H9 (cell line): ENCODE results near the gene ETV4. TPM values are rescaled to one million over a fixed set of nuclear protein-coding genes. Genes with fewer than 3 reads are reported as not detected.

Source experiments
- DNase-seq: peaks from one replicate; pipeline ENCODE4 v3.0.0-alpha.2; 2017
- H2AFZ ChIP-seq: one replicate; pipeline ENCODE4 v1.6.1; 2013; ENCODE audit warnings: mild to moderate bottlenecking, low read length, control low read depth, moderate library complexity
- H2AK5ac ChIP-seq: 2 replicates; pipeline ENCODE4 v1.6.1; 2013; ENCODE audit warnings: low read length, control low read depth, mixed read lengths; ENCODE audit not compliant: insufficient read length
- H2BK120ac ChIP-seq: one replicate; pipeline ENCODE4 v1.6.1; 2013; ENCODE audit warnings: low read depth, mild to moderate bottlenecking, low read length, control low read depth, inconsistent platforms; ENCODE audit not compliant: poor library complexity, severe bottlenecking
- H2BK12ac ChIP-seq: 2 replicates; pipeline ENCODE4 v1.6.1; 2013; ENCODE audit warnings: low read length, control low read depth, mixed read lengths, low read depth; ENCODE audit not compliant: insufficient read length
- H2BK15ac ChIP-seq: 2 replicates; pipeline ENCODE4 v1.6.1; 2013; ENCODE audit warnings: low read depth, low read length, control low read depth
- H2BK20ac ChIP-seq: one replicate; pipeline ENCODE4 v1.6.1; 2013; ENCODE audit warnings: low read depth, mild to moderate bottlenecking, low read length, control low read depth, inconsistent platforms; ENCODE audit not compliant: poor library complexity, severe bottlenecking
- H2BK5ac ChIP-seq: 2 replicates; pipeline ENCODE4 v1.6.1; 2013; ENCODE audit warnings: low read length, control low read depth, mixed read lengths; ENCODE audit not compliant: insufficient read length
- H3K14ac ChIP-seq: 2 replicates; pipeline ENCODE4 v1.6.1; 2013; ENCODE audit warnings: low read length, control low read depth; ENCODE audit not compliant: insufficient read depth
- H3K18ac ChIP-seq: 2 replicates; pipeline ENCODE4 v1.6.1; 2013; ENCODE audit warnings: low read depth, mild to moderate bottlenecking, mixed read lengths, low read length, control low read depth; ENCODE audit not compliant: insufficient read length
- H3K23ac ChIP-seq: 2 replicates; pipeline ENCODE4 v1.6.1; 2013; ENCODE audit warnings: low read length, control low read depth, mixed read lengths, low read depth; ENCODE audit not compliant: insufficient read length
- H3K23me2 ChIP-seq: 2 replicates; pipeline ENCODE4 v1.6.1; 2013; ENCODE audit warnings: low read depth, mild to moderate bottlenecking, mixed read lengths, low read length, control low read depth; ENCODE audit not compliant: insufficient read length, poor library complexity, severe bottlenecking
- H3K27ac ChIP-seq: 2 replicates; pipeline ENCODE4 v1.5.1; 2013; ENCODE audit warnings: low read length, control low read depth, mixed read lengths, low read depth; ENCODE audit not compliant: insufficient read length
- H3K27me3 ChIP-seq: 2 replicates; pipeline ENCODE4 v1.6.1; 2013; ENCODE audit warnings: low read length, control low read depth, inconsistent platforms; ENCODE audit not compliant: insufficient read depth
- H3K4ac ChIP-seq: 2 replicates; pipeline ENCODE4 v1.6.1; 2013; ENCODE audit warnings: low read depth, mild to moderate bottlenecking, control low read depth, inconsistent platforms, low read length, moderate library complexity
- H3K4me1 ChIP-seq: 2 replicates; pipeline ENCODE4 v1.6.1; 2013; ENCODE audit warnings: low read length, control low read depth, inconsistent platforms; ENCODE audit not compliant: insufficient read depth
- H3K4me2 ChIP-seq: 2 replicates; pipeline ENCODE4 v1.6.1; 2013; ENCODE audit warnings: low read length, control low read depth, mixed read lengths; ENCODE audit not compliant: insufficient read length, insufficient read depth
- H3K56ac ChIP-seq: 2 replicates; pipeline ENCODE4 v1.6.1; 2013; ENCODE audit warnings: low read depth, mild to moderate bottlenecking, mixed read lengths, low read length, control low read depth; ENCODE audit not compliant: insufficient read length
- H3K79me1 ChIP-seq: 2 replicates; pipeline ENCODE4 v1.6.1; 2013; ENCODE audit warnings: low read depth, mild to moderate bottlenecking, moderate library complexity, low read length, control low read depth, inconsistent platforms; ENCODE audit not compliant: insufficient read depth, poor library complexity, severe bottlenecking
- H3K79me2 ChIP-seq: 2 replicates; pipeline ENCODE4 v1.6.1; 2013; ENCODE audit warnings: low read length, control low read depth, inconsistent platforms; ENCODE audit not compliant: insufficient read depth
- H3K9ac ChIP-seq: 2 replicates; pipeline ENCODE4 v1.6.1; 2013; ENCODE audit warnings: low read length, control low read depth, mixed read lengths; ENCODE audit not compliant: insufficient read length; ENCODE audit errors: extremely low read depth
- H3K9me3 ChIP-seq: one replicate; pipeline ENCODE4 v1.6.1; 2013; ENCODE audit warnings: low read depth, low read length, inconsistent platforms; ENCODE audit not compliant: control insufficient read depth
- H3T11ph ChIP-seq: one replicate; pipeline ENCODE4 v1.6.1; 2013; ENCODE audit warnings: mild to moderate bottlenecking, low read length, control low read depth, inconsistent platforms
- H4K20me1 ChIP-seq: one replicate; pipeline ENCODE4 v1.6.1; 2013; ENCODE audit not compliant: control insufficient read depth, insufficient read length, insufficient read depth
- H4K5ac ChIP-seq: 2 replicates; pipeline ENCODE4 v1.6.1; 2013; ENCODE audit warnings: low read depth, mild to moderate bottlenecking, mixed read lengths, low read length, control low read depth; ENCODE audit not compliant: insufficient read length
- H4K8ac ChIP-seq: replicated peaks from 2 replicates; pipeline ENCODE4 v1.6.1; 2013; ENCODE audit warnings: low read length, control low read depth, mixed read lengths, low read depth; ENCODE audit not compliant: insufficient read length
- H4K91ac ChIP-seq: 2 replicates; pipeline ENCODE4 v1.6.1; 2013; ENCODE audit warnings: low read depth, mild to moderate bottlenecking, moderate library complexity, mixed read lengths, low read length, control low read depth; ENCODE audit not compliant: insufficient read length
- H3K27ac Mint-ChIP-seq, 3 experiments: 2 replicates in 2 of 3; 3 replicates in 1 of 3; pipeline ENCODE4 v1.8.0; 2020 to 2021; ENCODE audit warnings: mixed read lengths in 3 of 3, mild to moderate bottlenecking in 1 of 3, moderate library complexity in 1 of 3
- H3K27me3 Mint-ChIP-seq: 2 replicates; pipeline ENCODE4 v1.8.0; 2021; ENCODE audit warnings: low read depth, mild to moderate bottlenecking, moderate library complexity, mixed read lengths
- H3K36me3 Mint-ChIP-seq, 3 experiments: 2 replicates in 2 of 3; 3 replicates in 1 of 3; pipeline ENCODE4 v1.8.0; 2020 to 2021; ENCODE audit warnings: low read depth in 3 of 3, mixed read lengths in 3 of 3; ENCODE audit not compliant: insufficient read depth in 1 of 3
- H3K4me1 Mint-ChIP-seq, 2 experiments: 2 replicates each; pipeline ENCODE4 v1.8.0; 2020; ENCODE audit warnings: mixed read lengths in 2 of 2
- H3K4me3 Mint-ChIP-seq, 2 experiments: 2 replicates in 1 of 2; 3 replicates in 1 of 2; pipeline ENCODE4 v1.8.0; 2020 to 2021; ENCODE audit warnings: mild to moderate bottlenecking in 2 of 2, mixed read lengths in 2 of 2, moderate library complexity in 1 of 2
- H3K9me3 Mint-ChIP-seq, 2 experiments: 2 replicates in 1 of 2; 3 replicates in 1 of 2; pipeline ENCODE4 v1.8.0; 2020; ENCODE audit warnings: mild to moderate bottlenecking in 2 of 2, mixed read lengths in 2 of 2, moderate library complexity in 1 of 2
- CTCF ChIP-seq: fragments of 200-600 bp; sonication (generic); conservative IDR thresholded peaks from 3 replicates; pipeline ENCODE4 v1.8.0; 2021; ENCODE audit warnings: antibody characterized with exemption, mild to moderate bottlenecking
- WGBS: extraction: QIAGEN DNeasy Blood & Tissue Kit; methylation state at CpG from one replicate; pipeline ENCODE4 v1.1.7; 2013; ENCODE audit warnings: missing lambda C conversion rate, low lambda C conversion rate, mixed read lengths; ENCODE audit not compliant: insufficient read length; ENCODE audit errors: extremely low coverage; 5-methylcytosine and 5-hydroxymethylcytosine counted together
- total RNA-seq: library from RNA; stranded (reverse); gene quantifications from 2 replicates; pipeline ENCODE4 v1.2.1, GENCODE V29; 2021

The ETV4 gene
- total RNA-seq, 1 experiment from 2014 or later = 74.4 TPM

GRCh38 chr17:43577664-43578403, 31.7 kb upstream of the ETV4 start:
- H3K4me1 ChIP-seq = no peaks in the 10 kb centered on the region
- H3K14ac ChIP-seq = no peak overlapping the region
- H3K4ac ChIP-seq = no peak overlapping the region
- H3K36me3 Mint-ChIP-seq = no peaks in the 10 kb centered on the region
- no peak overlapping the region for H2BK5ac ChIP-seq
- H2AFZ ChIP-seq = no peak overlapping the region
- H4K91ac ChIP-seq = no peak overlapping the region
- no peaks in the 10 kb centered on the region; a peak in 1 of 5 replicates for H3K9me3 Mint-ChIP-seq
- H3K79me2 ChIP-seq = no peaks in the 10 kb centered on the region
- no peak overlapping the region for H3K56ac ChIP-seq
- H3K9me3 ChIP-seq = no peaks in the 10 kb centered on the region
- peaks cover 3% of the 10 kb centered on the region for H3K23me2 ChIP-seq
- no peak overlapping the region for H3K27ac Mint-ChIP-seq
- no peak overlapping the region for H2BK12ac ChIP-seq
- no peak overlapping the region for H4K8ac ChIP-seq
- H3K4me1 Mint-ChIP-seq = peaks cover 37 to 39% of the 10 kb centered on the region in 2 experiments
- no peak overlapping the region for H2AK5ac ChIP-seq
- no peak overlapping the region for H2BK120ac ChIP-seq
- no peak overlapping the region for H3K9ac ChIP-seq
- H2BK15ac ChIP-seq = no peak overlapping the region
- WGBS = no CpG with 5 or more reads among the region's 14 CpGs
- no peaks in the 10 kb centered on the region for H3K79me1 ChIP-seq
- no peak overlapping the region for H3K4me2 ChIP-seq
- H4K20me1 ChIP-seq = no peaks in the 10 kb centered on the region
- H3K27me3 Mint-ChIP-seq = no peaks in the 10 kb centered on the region; the same call in 1 of the 2 replicates
- H4K5ac ChIP-seq = no peak overlapping the region
- H2BK20ac ChIP-seq = no peak overlapping the region
- no peak for DNase-seq
- H3K27ac ChIP-seq = no peak overlapping the region
- TF ChIP-seq CTCF = no peak
- peak overlapping the region; percentile 27 for H3K18ac ChIP-seq
- no peak overlapping the region; a peak in 1 of 5 replicates for H3K4me3 Mint-ChIP-seq
- H3K27me3 ChIP-seq = no peaks in the 10 kb centered on the region
- H3K23ac ChIP-seq = no peak overlapping the region
- no peak overlapping the region for H3T11ph ChIP-seq
